Choroid plexus epithelial cell (primary cell): ENCODE data around the gene NFKBIE.

ENCODE experiments used
- DNase-seq: peaks from one replicate; pipeline ENCODE4 v3.0.0-alpha.2; 2010; ENCODE audit warnings: low read depth
- H3K4me3 ChIP-seq: 2 replicates; pipeline ENCODE4 v1.5.1; 2011; ENCODE audit warnings: low read depth, mild to moderate bottlenecking, control low read depth, low read length, moderate library complexity
- TF ChIP-seq, protein P1 (sequence below): conservative IDR thresholded peaks from 2 replicates; pipeline ENCODE4 v1.5.1; 2011; ENCODE audit warnings: low read depth, mild to moderate bottlenecking, control low read depth, inconsistent platforms, low read length, moderate library complexity

The NFKBIE gene

DNA sequence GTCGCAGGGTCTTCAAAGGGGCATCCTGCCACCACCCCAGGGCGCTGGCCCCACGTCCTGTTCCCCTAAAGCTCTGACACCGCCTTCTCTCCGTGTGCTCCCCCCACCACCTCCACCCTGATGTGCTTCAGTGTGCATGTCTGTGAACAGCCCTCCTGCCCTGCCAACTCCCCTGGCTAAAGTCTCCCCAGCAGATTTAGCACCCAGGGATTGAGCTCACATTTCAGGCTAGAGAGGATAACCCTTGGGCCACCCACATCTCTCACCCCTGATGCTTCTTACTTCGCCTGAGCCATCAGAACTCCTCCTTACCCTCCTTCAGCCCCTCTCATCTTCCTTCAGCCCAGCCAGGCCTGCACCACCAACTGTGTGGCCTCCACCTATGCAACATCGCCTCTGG is 12.4 kb upstream of the NFKBIE start:
- H3K4me3 ChIP-seq = no peak overlapping the region
- TF ChIP-seq, protein P1, sequence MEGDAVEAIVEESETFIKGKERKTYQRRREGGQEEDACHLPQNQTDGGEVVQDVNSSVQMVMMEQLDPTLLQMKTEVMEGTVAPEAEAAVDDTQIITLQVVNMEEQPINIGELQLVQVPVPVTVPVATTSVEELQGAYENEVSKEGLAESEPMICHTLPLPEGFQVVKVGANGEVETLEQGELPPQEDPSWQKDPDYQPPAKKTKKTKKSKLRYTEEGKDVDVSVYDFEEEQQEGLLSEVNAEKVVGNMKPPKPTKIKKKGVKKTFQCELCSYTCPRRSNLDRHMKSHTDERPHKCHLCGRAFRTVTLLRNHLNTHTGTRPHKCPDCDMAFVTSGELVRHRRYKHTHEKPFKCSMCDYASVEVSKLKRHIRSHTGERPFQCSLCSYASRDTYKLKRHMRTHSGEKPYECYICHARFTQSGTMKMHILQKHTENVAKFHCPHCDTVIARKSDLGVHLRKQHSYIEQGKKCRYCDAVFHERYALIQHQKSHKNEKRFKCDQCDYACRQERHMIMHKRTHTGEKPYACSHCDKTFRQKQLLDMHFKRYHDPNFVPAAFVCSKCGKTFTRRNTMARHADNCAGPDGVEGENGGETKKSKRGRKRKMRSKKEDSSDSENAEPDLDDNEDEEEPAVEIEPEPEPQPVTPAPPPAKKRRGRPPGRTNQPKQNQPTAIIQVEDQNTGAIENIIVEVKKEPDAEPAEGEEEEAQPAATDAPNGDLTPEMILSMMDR = no peak
- no peak for DNase-seq

DNA sequence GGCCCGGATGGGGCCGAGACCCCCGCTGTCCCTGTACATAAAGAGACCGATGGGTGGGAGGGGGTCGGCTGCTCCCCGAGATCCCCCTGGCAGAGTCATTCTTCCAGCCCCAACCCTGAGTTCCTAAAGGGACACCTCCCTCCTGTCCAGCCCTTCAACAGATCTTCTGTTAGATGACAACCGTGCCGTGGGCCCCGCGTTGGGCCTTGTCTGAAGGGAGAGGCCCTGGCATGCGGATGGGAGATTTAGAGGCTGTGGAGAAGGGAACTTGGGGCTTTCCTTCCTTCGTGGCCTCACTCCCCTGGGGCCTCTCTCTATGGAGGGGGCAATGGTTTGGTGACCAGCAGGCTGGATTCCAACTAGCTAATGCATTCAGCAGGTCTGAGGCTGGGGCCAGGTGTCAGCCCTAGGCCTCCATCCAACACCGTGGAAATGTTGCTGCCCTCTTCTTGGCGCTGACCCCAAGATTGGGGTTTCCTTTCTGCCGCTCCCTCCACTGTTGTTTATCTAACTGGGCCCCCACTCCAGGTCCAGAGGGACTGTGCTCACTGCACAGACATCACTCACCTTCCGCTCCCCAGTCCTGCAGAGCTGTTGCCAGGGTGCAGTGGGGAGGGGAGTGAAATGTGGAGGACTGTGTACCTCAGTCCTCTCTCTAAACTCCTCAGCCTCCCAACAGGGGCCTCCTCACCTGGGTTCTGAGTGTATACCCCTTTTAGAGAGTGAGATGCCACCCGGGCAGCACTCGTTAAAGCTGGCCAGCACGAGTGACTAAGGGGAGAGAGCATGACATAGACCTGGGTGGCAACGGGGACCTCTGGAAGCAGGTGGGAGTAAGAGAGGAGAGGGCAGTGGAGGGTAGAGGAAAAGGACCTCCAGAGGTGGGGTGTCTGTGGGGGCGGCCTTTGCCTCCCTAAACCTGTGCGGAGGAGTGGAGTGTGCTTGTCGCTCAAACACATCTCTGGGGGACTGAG is 11.6 kb upstream of the NFKBIE start:
- H3K4me3 ChIP-seq = no peak overlapping the region
- TF ChIP-seq, protein P1 = no peak
- DNase-seq = no peak

DNA sequence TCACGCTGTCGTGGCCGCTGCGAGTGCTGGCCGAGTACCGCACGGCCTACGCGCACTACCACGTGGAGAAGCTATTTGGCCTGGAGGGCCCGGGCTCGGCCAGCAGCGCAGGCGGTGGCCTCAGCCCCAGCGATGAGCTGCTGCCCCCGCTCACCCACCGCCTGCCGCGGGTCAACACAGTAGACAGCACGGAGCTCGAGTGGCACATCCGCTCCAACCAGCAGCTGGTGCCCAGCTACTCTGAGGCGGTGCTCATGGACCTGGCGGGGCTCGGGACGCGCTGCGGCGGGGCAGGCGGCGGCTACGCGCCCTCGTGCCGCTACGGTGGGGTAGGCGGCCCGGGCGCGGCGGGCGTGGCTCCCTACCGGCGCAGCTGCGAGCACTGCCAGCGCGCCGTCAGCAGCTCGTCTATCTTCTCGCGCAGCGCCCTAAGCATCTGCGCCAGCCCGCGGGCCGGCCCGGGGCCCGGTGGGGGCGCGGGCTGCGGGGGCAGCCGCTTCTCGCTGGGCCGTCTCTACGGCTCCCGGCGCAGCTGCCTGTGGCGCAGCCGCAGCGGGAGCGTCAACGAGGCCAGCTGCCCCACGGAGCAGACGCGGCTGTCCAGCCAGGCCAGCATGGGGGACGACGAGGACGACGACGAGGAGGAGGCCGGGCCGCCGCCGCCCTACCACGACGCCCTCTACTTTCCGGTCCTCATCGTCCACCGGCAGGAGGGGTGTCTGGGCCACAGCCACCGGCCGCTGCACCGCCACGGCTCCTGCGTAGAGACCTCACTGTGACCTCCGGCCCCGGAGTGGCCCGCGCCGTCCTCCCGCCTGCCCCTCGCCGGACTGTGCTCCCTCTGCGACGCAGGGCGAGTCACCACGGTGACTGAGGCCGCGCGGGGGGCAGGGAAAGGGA is 10.6 kb upstream of the NFKBIE start:
- TF ChIP-seq, protein P1 = no peak
- H3K4me3 ChIP-seq = no peak overlapping the region
- no peak for DNase-seq

DNA sequence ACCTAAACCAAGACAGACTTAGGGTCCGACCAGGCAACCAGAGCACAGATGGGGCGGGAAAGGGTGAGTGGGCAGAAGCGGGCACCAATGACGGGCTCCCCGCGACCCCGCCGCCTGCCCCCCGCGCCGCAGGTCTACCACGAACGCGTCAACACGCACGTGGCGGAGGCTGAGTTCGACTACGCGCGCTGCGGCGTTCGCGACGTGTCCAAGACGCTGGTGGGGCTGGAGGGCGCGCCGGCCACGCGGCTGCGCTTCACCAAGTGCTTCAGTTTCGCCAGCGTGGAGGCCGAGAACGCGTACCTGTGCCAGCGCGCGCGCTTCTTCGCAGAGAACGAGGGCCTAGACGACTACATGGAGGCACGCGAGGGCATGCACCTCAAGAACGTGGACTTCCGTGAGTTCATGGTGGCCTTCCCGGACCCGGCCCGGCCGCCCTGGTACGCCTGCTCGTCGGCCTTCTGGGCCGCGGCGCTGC is 10.0 kb upstream of the NFKBIE start:
- no peak for DNase-seq
- no peak overlapping the region for H3K4me3 ChIP-seq
- TF ChIP-seq, protein P1 = no peak

DNA sequence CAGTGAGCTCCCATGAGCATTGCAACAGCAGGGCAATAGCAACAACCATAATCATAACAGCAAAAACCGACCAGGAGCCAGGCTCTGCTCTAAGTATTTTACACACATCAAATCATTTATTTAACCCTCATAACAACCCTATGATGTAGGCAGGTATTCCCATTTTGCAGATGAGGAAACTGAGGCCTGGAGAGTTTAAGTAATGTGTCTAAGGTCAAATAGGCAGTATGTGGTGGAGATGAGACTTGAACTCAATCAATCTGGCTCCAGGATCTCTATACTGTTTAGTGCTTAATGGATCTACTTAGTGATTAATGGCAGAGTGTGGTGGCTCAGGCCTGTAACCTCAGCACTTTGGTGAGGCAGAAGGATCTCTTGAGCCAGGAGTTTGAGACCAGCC is 8.3 kb upstream of the NFKBIE start:
- DNase-seq = no peak
- H3K4me3 ChIP-seq = no peak overlapping the region
- TF ChIP-seq, protein P1 = no peak

DNA sequence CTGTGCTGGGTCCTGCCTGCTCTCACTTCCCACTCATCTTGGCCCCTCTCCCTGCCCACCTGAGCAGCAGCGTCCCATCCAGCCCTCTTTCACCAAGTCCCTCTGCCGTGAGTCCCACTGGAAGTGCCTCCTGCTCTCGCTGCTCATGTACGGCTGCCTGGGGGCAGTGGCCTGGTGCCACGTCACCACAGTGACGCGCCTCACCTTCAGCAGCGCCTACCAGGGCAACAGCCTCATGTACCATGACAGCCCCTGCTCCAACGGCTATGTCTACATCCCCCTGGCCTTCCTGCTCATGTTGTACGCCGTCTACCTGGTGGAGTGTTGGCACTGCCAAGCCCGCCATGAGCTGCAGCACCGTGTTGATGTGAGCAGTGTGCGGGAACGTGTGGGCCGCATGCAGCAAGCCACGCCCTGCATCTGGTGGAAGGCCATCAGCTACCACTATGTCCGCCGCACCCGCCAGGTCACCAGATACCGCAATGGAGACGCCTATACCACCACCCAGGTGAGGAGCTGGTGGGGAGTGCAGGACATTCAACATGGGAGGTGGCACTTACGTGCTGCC is 7.7 kb upstream of the NFKBIE start:
- DNase-seq = no peak
- TF ChIP-seq, protein P1 = no peak
- H3K4me3 ChIP-seq = no peak overlapping the region
